NCI-H1694 treated with DMSO at 0.1 percent for 48 hours (cell line): ENCODE data around the gene PRELID1.
"Not testable (repeated sequence)": the region's sequence is repeated elsewhere in the genome, so short reads cannot be mapped to it uniquely, and the experiment has no call there.

Experiments used
- DNase-seq: peaks from one replicate; lab custom pipeline; 2025; lab: John Stamatoyannopoulos, UW

The PRELID1 gene, protein sequence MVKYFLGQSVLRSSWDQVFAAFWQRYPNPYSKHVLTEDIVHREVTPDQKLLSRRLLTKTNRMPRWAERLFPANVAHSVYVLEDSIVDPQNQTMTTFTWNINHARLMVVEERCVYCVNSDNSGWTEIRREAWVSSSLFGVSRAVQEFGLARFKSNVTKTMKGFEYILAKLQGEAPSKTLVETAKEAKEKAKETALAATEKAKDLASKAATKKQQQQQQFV

DNA sequence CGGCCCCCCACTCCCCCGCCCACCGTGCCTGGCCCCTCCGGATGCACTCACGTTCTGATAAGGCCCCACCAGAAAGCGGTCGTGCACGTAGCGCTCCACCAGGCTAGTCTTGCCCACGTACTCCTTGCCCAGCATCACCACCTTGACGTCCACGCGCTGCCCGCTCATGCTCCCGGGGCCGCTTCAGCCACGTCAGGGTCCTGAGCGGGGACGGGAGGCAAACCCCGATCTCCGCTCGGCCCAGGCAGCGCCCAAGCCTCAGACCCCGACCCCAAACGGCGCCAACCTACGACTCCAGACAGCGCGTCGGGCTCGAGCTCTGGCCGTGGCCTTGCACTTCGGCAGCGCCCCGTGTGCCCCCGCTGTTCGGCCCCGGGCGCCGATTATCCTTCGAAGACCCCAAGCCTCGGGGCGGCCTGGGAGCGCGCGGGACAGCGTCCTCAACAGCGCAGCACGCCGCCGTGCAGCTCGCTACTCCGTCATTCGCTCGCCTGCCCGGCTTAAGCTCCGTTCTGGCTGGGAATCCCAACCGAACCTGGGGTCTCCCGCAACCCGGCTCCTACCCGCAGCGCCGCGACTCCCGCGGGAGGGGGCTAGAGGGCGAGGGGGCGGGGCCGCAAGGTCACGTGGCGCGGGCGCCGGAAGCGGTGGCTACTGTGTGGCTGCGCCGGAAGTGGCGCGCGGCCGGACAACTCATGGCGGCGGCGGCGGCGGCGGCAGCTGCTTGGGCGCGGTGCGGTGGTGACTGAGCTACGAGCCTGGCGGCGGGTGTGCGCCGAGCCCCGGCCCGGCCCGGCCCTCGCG lies at the start of gene PRELID1, which contains the start of gene RAB24:
PRELID1 (plus strand) TSS at position 679 of the 804 bp plus-strand sequence. CDS start 187 bp downstream, outside the sequence.
RAB24 (minus strand) TSS at position 599 of the 804 bp plus-strand sequence; CDS start at position 168, 431 bp downstream.
- peak; percentile 26 for DNase-seq

DNA sequence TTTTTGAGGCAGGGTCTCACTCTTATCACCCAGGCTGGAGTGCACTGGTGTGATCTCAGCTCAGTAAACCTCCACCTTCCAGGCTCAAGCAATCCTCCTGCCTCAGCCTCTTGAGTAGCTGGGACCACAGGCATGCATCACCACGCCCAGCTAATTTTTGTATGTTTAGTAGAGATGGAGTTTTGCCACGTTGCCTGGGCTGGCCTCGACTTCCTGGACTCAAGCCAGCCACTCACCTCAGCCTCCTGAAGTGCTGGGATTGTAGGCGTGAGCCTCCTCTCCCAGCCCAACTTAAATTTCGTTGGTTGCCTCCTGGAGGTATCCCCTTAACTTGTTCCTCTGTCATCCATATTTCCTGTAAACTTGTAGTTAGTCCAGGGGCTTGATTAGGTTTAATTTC lies 47.3 kb upstream of the PRELID1 start:
- DNase-seq: no peak

DNA sequence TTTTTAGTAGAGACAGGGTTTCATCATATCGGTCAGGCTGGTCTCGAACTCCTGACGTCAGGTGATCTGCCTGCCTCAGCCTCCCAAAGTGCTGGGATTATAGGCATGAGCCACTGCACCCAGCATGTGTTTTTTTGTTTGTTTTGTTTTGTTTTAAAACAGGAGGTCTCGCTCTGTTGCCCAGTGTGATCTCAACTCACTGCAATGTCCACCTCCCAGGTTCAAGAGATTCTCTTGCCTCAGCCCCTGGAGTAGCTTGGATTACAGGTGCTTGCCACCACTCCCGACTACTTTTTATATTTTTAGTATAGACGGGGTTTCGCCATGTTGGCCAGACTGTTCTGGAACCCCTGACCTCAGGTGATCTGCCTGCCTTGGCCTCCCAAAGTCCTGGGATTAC lies 44.9 kb upstream of the PRELID1 start:
- not testable (repeated sequence) for DNase-seq

DNA sequence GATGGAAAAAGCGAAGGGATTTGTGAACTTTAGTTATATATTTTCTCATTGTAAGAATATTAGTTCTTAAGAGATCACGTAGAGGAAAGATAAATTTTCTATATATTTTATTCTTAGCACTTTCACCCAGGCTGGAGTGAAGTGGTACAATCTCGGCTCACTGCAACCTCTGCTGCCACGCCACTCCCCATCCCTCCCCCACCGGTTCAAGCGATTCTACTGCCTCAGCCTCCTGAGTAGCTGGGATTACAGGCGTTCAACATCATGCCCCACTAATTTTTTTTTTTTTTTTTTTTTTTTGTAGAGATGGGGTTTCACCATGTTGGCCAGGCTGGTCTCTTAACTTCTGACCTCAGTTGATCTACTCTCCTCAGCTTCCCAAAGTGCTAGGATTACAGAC lies 42.6 kb upstream of the PRELID1 start:
- no peak for DNase-seq

DNA sequence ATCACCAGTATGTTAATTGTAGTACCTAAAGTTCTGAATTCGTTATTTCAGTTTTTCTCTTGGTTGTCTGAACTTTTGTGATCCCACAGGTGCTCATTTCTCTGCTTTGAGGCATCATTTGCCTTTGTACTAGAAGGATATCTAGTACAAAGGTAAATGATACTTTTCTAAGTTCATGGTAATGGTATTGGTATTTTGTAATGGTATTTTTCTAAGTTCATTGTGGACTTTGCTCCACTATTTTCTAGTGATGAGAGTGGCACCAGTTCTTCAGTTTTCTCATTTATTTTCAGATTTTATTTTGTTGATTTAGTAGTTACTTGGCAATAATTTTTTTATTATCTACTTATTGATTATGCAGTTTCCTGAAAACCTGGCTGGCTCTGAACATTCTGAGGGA lies 42.1 kb upstream of the PRELID1 start:
- DNase-seq: no peak

DNA sequence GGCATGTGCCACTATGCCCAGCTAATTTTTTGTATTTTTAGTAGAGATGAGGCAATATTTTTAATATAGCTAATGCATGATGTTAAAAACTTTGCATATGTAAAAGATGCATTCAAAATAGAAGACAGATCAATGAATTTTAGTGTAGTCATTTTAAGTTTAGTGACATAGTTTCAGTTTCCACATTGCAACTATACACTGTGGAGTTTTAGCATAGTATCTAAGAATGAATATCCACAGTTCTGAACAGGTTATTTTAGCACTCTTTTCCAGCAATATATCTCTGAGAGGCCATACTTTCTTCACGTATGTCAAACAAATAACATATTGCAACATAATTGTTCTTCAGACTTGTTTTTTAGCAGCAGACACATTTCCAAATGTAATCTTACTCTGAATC lies 39.4 kb upstream of the PRELID1 start:
- DNase-seq: no peak

DNA sequence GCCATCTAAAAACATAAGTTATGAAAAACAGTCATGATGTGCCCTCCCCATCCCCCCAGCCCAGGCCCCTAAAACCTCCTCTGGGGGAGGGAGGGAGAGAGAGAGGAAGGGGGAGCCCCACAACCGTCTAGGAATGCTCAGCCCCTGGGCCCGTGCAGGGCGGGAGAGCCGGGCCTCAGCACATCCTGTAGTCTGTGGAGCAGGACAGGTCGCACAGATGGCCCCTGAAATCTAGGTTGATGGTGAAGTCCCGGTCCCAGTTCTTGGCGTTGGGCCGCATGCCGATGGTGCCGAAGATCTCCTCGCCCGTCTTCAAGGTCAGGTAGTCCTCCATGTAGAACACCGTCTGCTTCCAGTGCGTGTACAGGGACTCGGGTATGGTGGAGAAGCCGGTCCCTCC lies 38.2 kb upstream of the PRELID1 start:
- no peak for DNase-seq

DNA sequence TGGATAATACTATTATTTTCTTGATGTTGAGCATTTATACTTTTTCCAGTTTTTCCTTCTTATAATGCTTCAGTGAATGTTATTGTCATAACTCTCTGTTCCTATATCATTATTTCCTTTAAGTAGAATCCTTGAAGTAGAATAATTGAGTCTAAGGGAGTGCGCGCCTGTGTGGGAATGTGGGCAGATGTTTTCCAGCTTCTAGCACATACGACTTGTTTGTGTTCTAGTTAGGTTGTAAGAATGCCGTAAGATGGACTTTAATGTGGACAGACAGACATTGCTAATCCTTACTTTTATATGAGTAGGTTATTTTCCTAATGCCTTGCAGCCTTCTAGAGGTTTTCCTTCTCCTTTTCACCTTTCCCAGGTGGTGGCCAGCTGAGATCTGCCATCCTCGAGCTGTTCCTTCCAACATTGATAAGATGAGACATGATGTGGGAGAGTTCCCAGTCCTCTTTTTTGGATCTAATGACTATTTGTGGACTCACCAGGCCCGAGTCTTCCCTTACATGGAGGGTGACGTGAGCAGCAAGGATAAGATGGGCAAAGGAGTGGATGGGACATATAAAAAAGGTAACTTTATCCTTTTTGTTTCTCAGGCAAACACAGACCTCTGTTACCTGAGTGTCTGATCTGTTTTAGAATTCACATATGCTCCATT lies 34.2 kb upstream of the PRELID1 start:
- no peak for DNase-seq

DNA sequence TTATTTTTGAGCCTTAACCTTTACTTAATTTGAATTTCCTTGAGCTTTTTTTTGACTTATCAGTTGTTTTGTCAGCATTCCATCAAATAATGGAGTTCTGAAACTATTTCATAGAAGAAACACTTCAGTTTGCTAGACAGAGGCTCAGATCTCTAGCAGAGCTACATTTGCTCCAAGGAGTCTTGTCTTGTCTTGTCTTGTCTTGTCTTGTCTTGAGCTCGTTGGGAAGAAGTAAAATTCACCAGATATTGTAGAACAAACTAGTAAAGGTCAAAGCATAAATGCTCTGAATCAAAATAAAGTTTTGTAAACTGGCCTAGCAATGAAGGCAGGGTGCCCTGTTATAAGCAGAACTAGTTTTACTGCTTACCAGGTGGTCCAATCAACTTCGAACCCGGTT lies 33.6 kb upstream of the PRELID1 start:
- DNase-seq: no peak

DNA sequence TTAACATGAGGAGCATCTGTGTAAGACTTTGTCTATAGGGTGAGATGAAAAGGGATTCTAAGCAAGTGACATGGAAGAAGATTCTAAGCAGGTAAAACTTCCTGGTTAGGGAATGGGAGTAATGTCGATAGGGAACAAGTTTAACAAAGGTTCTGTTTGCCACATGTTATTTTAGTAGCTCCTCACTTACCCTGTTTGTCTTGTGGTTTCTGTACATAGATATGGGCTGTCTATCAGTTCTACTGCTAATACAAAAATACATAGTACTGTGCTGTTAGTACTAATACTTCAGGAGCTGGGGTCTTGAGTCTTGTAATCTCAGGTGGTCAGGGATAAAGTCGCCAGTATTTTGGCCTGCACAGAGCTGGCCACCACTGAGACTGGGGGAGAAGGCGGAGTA lies 32.9 kb upstream of the PRELID1 start:
- no peak for DNase-seq

DNA sequence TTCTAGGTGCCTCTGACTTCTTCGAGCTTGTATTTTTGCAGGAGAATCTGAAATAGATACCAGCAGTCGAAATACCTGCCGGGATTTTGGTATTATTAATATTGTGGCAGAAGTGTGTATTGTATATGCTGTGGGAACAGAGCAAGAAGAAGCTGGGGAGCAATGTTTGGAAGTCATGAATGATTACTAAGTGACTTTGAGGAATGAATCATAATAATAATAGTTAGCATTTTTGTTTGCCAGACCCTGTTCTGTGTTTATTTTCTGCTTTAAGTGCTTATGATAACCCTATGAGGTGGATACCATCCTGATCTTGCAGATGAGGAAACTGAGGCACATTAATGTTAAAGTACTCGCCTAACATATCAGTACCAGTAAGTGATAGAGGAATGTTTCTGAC lies 32.5 kb upstream of the PRELID1 start:
- DNase-seq: no peak

DNA sequence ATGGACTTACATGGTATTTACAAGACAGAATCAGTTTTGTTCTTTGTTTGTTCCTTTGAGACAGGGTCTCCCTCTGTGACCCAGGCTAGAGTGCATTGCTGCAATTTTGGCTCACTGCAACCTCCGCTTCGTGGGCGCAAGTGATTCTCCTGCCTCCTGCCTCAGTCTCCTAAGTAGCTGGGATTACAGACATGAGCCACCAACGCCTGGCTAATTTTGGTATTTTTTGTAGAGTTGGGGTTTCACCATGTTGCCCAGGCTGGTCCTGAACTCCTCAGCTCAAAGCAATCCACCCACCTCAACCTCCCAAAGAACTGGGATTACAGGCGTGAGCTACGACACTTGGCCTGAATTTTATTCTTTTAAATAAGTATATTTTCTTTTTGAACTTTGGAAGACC lies 27.7 kb upstream of the PRELID1 start:
- no peak for DNase-seq

DNA sequence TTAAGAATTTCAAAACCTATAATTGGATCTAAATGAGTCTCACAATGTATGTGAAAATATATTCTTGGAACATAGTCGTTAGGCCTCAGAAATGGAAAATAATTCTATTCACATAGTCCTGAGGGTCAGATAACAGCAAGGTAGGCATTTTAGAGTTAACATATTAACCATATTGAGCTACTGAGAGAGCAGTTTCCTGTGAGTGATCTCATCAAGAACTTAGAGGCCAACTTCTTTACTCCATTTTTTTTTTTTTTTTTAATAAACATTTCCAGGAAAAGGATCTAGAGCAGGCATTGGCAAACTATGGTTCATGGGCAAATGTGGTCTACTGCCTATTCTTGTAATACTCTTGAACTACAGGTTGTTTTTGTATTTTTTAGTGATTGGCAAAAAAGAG lies 26.7 kb upstream of the PRELID1 start:
- DNase-seq: no peak

DNA sequence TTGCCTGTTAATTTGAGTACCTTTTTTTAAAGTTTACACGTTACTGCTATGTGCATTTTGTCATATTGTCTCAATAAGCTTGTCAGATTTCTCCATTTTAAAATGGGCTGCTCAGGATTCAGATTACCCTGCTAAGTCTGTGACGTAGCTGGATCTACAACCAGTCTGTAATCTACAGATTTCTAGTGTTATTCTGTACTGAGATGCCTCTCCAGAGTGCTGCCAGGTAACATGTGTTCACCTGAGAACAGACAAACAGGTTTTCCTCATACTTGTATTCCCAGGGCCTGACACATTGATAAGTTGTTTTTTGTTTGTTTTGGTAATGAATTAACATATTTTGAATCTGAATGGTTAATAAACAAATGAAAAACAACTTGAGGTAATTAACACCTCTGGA lies 15.4 kb upstream of the PRELID1 start:
- DNase-seq: no peak

DNA sequence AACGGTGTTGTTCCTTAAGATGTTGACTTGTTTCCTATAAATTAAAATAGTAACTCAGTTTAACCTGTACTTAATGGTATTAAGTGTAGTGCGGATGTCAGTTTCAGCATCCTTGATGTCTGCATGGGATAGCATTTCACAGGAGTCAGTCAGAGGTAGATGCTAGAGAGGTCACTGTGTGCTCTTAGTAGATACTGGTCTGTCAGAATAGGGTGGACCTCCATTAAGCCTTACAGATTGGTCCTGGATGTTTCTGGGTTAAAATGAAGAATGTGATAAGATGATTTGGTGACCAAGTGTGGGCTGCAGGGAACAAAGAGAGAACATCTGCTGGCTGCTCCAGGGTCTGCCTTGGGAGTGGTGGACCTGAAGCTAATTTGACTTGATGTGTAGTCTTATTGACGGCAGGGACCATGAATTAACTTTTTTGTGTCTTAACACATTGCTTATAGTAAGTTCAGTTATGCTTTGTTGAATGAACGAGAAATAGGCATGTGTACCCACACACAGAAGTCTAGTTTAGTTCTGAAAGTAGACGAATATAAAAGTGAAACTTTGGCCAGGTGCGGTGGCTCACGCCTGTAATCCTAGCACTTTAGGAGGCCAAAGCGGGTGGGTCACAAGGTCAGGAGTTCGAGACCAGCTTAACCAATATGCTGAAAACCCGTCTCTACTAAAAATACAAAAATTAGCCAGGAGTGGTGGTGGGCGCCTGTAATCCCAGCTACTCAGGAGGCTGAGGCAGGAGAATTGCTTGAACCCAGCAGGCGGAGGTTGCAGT lies 12.6 kb upstream of the PRELID1 start:
- DNase-seq: no peak

DNA sequence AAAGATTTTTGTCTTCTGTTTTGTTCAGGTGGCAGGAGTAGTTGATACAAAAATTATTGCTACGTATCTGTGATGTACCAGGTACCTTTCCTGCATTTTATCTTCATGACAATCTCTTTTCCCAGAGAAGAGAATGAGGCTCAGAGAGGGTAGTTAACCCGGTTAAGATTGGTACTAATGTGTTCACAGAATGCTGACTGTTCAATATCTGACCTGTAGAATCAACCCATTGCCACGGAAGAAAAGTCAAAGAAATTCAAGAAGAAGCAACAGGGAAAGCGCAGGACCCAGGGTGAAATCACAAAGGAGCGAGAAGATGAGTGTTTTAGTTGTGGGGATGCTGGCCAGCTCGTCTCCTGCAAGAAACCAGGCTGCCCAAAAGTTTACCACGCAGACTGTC lies 11.9 kb upstream of the PRELID1 start:
- no peak for DNase-seq

DNA sequence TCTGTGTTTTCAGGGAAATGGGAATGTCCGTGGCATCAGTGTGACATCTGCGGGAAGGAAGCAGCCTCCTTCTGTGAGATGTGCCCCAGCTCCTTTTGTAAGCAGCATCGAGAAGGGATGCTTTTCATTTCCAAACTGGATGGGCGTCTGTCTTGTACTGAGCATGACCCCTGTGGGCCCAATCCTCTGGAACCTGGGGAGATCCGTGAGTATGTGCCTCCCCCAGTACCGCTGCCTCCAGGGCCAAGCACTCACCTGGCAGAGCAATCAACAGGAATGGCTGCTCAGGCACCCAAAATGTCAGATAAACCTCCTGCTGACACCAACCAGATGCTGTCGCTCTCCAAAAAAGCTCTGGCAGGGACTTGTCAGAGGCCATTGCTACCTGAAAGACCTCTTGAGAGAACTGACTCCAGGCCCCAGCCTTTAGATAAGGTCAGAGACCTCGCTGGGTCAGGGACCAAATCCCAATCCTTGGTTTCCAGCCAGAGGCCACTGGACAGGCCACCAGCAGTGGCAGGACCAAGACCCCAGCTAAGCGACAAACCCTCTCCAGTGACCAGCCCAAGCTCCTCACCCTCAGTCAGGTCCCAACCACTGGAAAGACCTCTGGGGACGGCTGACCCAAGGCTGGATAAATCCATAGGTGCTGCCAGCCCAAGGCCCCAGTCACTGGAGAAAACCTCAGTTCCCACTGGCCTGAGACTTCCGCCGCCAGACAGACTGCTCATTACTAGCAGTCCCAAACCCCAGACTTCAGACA lies 9.6 kb upstream of the PRELID1 start:
- no peak for DNase-seq

DNA sequence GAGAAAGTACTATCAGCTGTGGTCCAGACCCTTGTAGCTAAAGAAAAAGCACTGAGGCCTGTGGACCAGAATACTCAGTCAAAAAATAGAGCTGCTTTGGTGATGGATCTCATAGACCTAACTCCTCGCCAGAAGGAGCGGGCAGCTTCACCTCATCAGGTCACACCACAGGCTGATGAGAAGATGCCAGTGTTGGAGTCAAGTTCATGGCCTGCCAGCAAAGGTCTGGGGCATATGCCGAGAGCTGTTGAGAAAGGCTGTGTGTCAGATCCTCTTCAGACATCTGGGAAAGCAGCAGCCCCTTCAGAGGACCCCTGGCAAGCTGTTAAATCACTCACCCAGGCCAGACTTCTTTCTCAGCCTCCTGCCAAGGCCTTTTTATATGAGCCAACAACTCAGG lies 9.0 kb upstream of the PRELID1 start:
- no peak for DNase-seq

DNA sequence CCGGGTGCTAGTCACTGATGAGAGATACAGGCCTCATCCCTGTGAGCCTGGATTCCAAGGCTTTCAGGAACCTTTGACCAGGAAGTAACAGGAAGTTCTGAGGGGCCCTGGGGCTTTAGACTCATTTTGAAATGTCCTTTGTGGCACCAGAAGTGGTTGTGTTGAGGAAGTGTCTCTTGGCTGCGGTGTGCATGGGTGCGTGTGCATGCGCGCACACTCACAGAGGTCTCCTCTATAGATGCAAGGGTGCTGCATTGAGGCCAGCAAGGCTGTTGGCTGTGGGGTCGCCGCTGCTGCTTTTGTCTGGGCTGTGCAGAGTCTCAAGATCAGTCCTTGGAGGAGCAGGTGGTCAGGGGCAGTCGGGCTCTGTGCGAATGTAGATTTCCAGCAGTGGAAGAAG lies 7.7 kb upstream of the PRELID1 start:
- no peak for DNase-seq

DNA sequence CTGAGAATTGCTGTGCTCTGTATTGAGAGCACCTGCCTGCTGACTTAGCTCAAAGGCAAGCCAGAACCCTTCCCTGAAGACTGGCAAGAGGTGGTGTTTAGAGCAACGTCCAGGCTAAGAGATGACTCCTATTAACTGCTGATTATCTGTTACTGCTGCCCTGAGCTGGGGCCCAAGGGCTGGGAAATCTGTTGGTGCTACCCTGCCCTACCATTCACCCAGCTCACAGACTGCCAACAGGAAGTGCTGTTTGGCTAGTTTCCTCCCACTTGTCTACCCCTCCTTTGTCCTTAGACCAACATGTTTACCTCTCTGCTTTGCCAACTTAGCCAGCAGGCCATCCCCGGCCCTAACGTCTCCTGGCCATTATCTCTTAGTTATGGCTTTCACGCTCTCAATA lies 7.0 kb upstream of the PRELID1 start:
- DNase-seq: no peak

DNA sequence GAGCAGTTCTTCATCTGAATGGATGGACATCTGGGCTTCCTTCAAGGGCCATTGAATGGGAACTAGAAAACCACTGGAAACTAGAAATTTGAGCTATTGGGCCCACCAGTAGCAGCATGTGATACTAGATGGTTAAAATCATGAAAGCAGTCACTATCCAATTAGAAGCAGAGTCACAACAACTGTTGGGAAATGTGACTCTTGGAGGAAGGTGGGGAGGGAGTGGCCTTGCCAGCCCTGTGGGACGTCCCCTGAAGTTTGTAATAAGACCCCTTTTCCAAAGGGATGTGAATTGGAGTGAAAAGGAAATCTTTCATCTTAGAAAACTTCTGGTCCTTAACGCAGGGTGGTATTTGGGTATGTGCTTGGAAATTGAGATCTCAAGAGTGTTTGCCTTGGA lies 5.7 kb upstream of the PRELID1 start:
- no peak for DNase-seq

DNA sequence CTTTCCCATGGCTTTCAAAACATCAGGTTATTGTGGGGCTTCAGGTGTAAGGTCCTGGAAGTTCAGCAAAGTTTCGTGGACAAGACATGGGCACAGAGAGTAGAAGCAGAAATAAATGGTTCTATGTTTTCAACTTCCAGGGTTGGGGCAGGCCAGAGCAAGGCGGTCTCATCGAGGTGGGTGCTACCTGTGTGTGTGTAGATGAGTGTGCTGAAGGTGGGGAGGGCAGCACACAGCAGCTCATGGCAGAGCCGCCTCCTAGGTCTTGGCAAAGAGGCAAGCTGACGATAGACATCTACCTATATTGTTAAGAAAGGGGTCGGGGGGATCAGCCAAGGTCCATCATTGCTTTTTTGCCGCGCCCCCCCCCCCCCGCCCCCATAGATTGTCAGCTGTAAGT lies 3.9 kb upstream of the PRELID1 start:
- DNase-seq: no peak
